ENCODE data around the gene ZBTB38.

The ZBTB38 gene

GRCh38 chr3:141323936-141324704 lies 44.2 kb upstream of the ZBTB38 start:
- Histone ChIP-seq H3K23ac (ENCODE audit: low read depth, low read length, poor library complexity) (no peak overlapping the region), H3K36me3 (replicated peaks in 1 of 2; ENCODE audit: control insufficient read depth in 2 of 2, insufficient read depth in 2 of 2, low read length in 2 of 2) (no peaks in the 10 kb centered on the region), H3K9ac (ENCODE audit: low read depth, low read length, poor library complexity) (no peak overlapping the region), H2BK120ac (ENCODE audit: low read depth, low read length) (no peak overlapping the region), H3K27me3 (ENCODE audit: control insufficient read depth in 3 of 3, insufficient read depth in 3 of 3, low read depth in 1 of 3, low read length in 3 of 3) (no peaks in the 10 kb centered on the region), H3K4ac (ENCODE audit: low read length) (no peak overlapping the region), H3K27ac (replicated peaks; ENCODE audit: low read length) (no peak overlapping the region), H2AK5ac (ENCODE audit: low read depth, low read length) (no peak overlapping the region), H2AFZ (ENCODE audit: low read length) (no peak overlapping the region), H3K9me3 (replicated peaks in 1 of 2; ENCODE audit: control insufficient read depth in 2 of 2, insufficient read depth in 1 of 2, low read depth in 1 of 2, low read length in 2 of 2) (peaks cover 0 to 1% of the 10 kb centered on the region in 2 donors), H3K79me1 (ENCODE audit: low read depth, low read length) (no peaks in the 10 kb centered on the region), H2BK5ac (ENCODE audit: low read length) (no peak overlapping the region), H3K4me2 (ENCODE audit: insufficient read depth, low read length, poor library complexity, severe bottlenecking) (no peak overlapping the region), H3K18ac (ENCODE audit: low read length) (no peak overlapping the region), H2BK12ac (ENCODE audit: low read length) (no peak overlapping the region), H3K14ac (ENCODE audit: low read length) (no peak overlapping the region), H2BK15ac (ENCODE audit: low read length) (no peak overlapping the region), H4K8ac (ENCODE audit: low read depth, low read length) (no peak overlapping the region), H3K4me1 (ENCODE audit: control insufficient read depth in 2 of 2, insufficient read depth in 1 of 2, low read depth in 1 of 2, low read length in 2 of 2) (peaks cover 3 to 11% of the 10 kb centered on the region in 2 donors), H4K91ac (ENCODE audit: low read depth, low read length, poor library complexity) (no peak overlapping the region), H3K4me3 (ENCODE audit: low read length in 2 of 2) (no peak overlapping the region)
- WGBS, 2 donors (ENCODE audit: extremely low coverage in 2 of 2, insufficient read length in 2 of 2, insufficient replicate concordance in 1 of 2), result no CpG with 5 or more reads among the region's 4 CpGs
- DNase-seq (ENCODE audit: low spot score), result no peak

- Histone ChIP-seq H4K8ac (ENCODE audit: low read depth, low read length) (no peak overlapping the region), H3K4me3 (ENCODE audit: low read length in 2 of 2) (no peak overlapping the region), H2BK15ac (ENCODE audit: low read length) (no peak overlapping the region)
These were observed 42.2 kb upstream of the ZBTB38 start for GRCh38 chr3:141326123-141326522.

GRCh38 chr3:141326626-141327025 lies 41.7 kb upstream of the ZBTB38 start:
- Histone ChIP-seq H2BK5ac (ENCODE audit: low read length) (no peak overlapping the region), H3K9ac (ENCODE audit: low read depth, low read length, poor library complexity) (no peak overlapping the region), H2AFZ (ENCODE audit: low read length) (peak overlapping the region; percentile 56), H3K14ac (ENCODE audit: low read length) (no peak overlapping the region), H3K27ac (replicated peaks; ENCODE audit: low read length) (no peak overlapping the region), H3K9me3 (replicated peaks in 1 of 2; ENCODE audit: control insufficient read depth in 2 of 2, insufficient read depth in 1 of 2, low read depth in 1 of 2, low read length in 2 of 2) (no peaks in the 10 kb centered on the region), H2BK15ac (ENCODE audit: low read length) (no peak overlapping the region), H4K8ac (ENCODE audit: low read depth, low read length) (no peak overlapping the region), H3K23ac (ENCODE audit: low read depth, low read length, poor library complexity) (no peak overlapping the region), H2BK12ac (ENCODE audit: low read length) (no peak overlapping the region), H3K4me1 (ENCODE audit: control insufficient read depth in 2 of 2, insufficient read depth in 1 of 2, low read depth in 1 of 2, low read length in 2 of 2) (peaks cover 3 to 28% of the 10 kb centered on the region in 2 donors), H3K79me1 (ENCODE audit: low read depth, low read length) (no peaks in the 10 kb centered on the region), H2AK5ac (ENCODE audit: low read depth, low read length) (no peak overlapping the region), H3K36me3 (replicated peaks in 1 of 2; ENCODE audit: control insufficient read depth in 2 of 2, insufficient read depth in 2 of 2, low read length in 2 of 2) (no peaks in the 10 kb centered on the region), H3K4me2 (ENCODE audit: insufficient read depth, low read length, poor library complexity, severe bottlenecking) (no peak overlapping the region), H3K4ac (ENCODE audit: low read length) (no peak overlapping the region), H4K91ac (ENCODE audit: low read depth, low read length, poor library complexity) (no peak overlapping the region), H3K18ac (ENCODE audit: low read length) (no peak overlapping the region), H3K27me3 (ENCODE audit: control insufficient read depth in 3 of 3, insufficient read depth in 3 of 3, low read depth in 1 of 3, low read length in 3 of 3) (no peaks in the 10 kb centered on the region), H2BK120ac (ENCODE audit: low read depth, low read length) (no peak overlapping the region), H3K4me3 (ENCODE audit: low read length in 2 of 2) (no peak overlapping the region)
- no CpG with 5 or more reads among the region's 3 CpGs for WGBS, 2 donors (ENCODE audit: extremely low coverage in 2 of 2, insufficient read length in 2 of 2, insufficient replicate concordance in 1 of 2)
- no peak for DNase-seq (ENCODE audit: low spot score)

More at GRCh38 chr3:141326123-141326522, 42.2 kb upstream of the ZBTB38 start:
- Histone ChIP-seq H3K23ac (ENCODE audit: low read depth, low read length, poor library complexity) (no peak overlapping the region), H2AK5ac (ENCODE audit: low read depth, low read length) (no peak overlapping the region), H2AFZ (ENCODE audit: low read length) (peak overlapping the region; percentile 56), H2BK12ac (ENCODE audit: low read length) (no peak overlapping the region), H3K9me3 (replicated peaks in 1 of 2; ENCODE audit: control insufficient read depth in 2 of 2, insufficient read depth in 1 of 2, low read depth in 1 of 2, low read length in 2 of 2) (no peaks in the 10 kb centered on the region), H3K18ac (ENCODE audit: low read length) (no peak overlapping the region), H3K27ac (replicated peaks; ENCODE audit: low read length) (no peak overlapping the region), H3K36me3 (replicated peaks in 1 of 2; ENCODE audit: control insufficient read depth in 2 of 2, insufficient read depth in 2 of 2, low read length in 2 of 2) (no peaks in the 10 kb centered on the region), H3K4me2 (ENCODE audit: insufficient read depth, low read length, poor library complexity, severe bottlenecking) (no peak overlapping the region), H2BK5ac (ENCODE audit: low read length) (no peak overlapping the region), H3K9ac (ENCODE audit: low read depth, low read length, poor library complexity) (no peak overlapping the region), H3K14ac (ENCODE audit: low read length) (no peak overlapping the region), H2BK120ac (ENCODE audit: low read depth, low read length) (no peak overlapping the region), H3K4me1 (ENCODE audit: control insufficient read depth in 2 of 2, insufficient read depth in 1 of 2, low read depth in 1 of 2, low read length in 2 of 2) (peaks cover 1 to 23% of the 10 kb centered on the region in 2 donors), H3K27me3 (ENCODE audit: control insufficient read depth in 3 of 3, insufficient read depth in 3 of 3, low read depth in 1 of 3, low read length in 3 of 3) (no peaks in the 10 kb centered on the region), H3K79me1 (ENCODE audit: low read depth, low read length) (no peaks in the 10 kb centered on the region), H4K91ac (ENCODE audit: low read depth, low read length, poor library complexity) (no peak overlapping the region), H3K4ac (ENCODE audit: low read length) (no peak overlapping the region)
- no peak for DNase-seq (ENCODE audit: low spot score)

GRCh38 chr3:141328286-141329166 lies 39.8 kb upstream of the ZBTB38 start:
- Histone ChIP-seq H3K14ac (ENCODE audit: low read length) (no peak overlapping the region), H3K4me3 (ENCODE audit: low read length in 2 of 2) (no peak overlapping the region), H4K91ac (ENCODE audit: low read depth, low read length, poor library complexity) (no peak overlapping the region), H3K36me3 (replicated peaks in 1 of 2; ENCODE audit: control insufficient read depth in 2 of 2, insufficient read depth in 2 of 2, low read length in 2 of 2) (no peaks in the 10 kb centered on the region), H3K18ac (ENCODE audit: low read length) (no peak overlapping the region), H2AK5ac (ENCODE audit: low read depth, low read length) (no peak overlapping the region), H3K79me1 (ENCODE audit: low read depth, low read length) (no peaks in the 10 kb centered on the region), H3K27me3 (ENCODE audit: control insufficient read depth in 3 of 3, insufficient read depth in 3 of 3, low read depth in 1 of 3, low read length in 3 of 3) (no peaks in the 10 kb centered on the region), H2BK12ac (ENCODE audit: low read length) (no peak overlapping the region), H4K8ac (ENCODE audit: low read depth, low read length) (no peak overlapping the region), H3K27ac (replicated peaks; ENCODE audit: low read length) (no peak overlapping the region), H2BK5ac (ENCODE audit: low read length) (no peak overlapping the region), H2BK15ac (ENCODE audit: low read length) (no peak overlapping the region), H2BK120ac (ENCODE audit: low read depth, low read length) (no peak overlapping the region), H3K9me3 (replicated peaks in 1 of 2; ENCODE audit: control insufficient read depth in 2 of 2, insufficient read depth in 1 of 2, low read depth in 1 of 2, low read length in 2 of 2) (peaks cover 0 to 3% of the 10 kb centered on the region in 2 donors), H3K23ac (ENCODE audit: low read depth, low read length, poor library complexity) (no peak overlapping the region), H3K9ac (ENCODE audit: low read depth, low read length, poor library complexity) (no peak overlapping the region), H3K4me2 (ENCODE audit: insufficient read depth, low read length, poor library complexity, severe bottlenecking) (no peak overlapping the region), H2AFZ (ENCODE audit: low read length) (no peak overlapping the region), H3K4me1 (ENCODE audit: control insufficient read depth in 2 of 2, insufficient read depth in 1 of 2, low read depth in 1 of 2, low read length in 2 of 2) (peaks cover 7 to 47% of the 10 kb centered on the region in 2 donors), H3K4ac (ENCODE audit: low read length) (no peak overlapping the region)
- WGBS, 2 donors (ENCODE audit: extremely low coverage in 2 of 2, insufficient read length in 2 of 2, insufficient replicate concordance in 1 of 2), result no CpG with 5 or more reads among the region's 7 CpGs
- no peak for DNase-seq (ENCODE audit: low spot score)

Measured in neuronal stem cell (in vitro differentiated cells).